GM13976 (cell line): ENCODE data around the gene KCNK16.

Experiments used
- DNase-seq: peaks from one replicate; pipeline ENCODE4 v3.0.0; 2012; ENCODE audit warnings: low spot score
- in situ Hi-C: fragments of 300-500 bp; cut with MboI; formaldehyde crosslinking; loops from one replicate; pipeline ENCODE4 v1.12.0; 2022; ENCODE audit warnings: low sequenced_read_pairs, mixed read lengths, inconsistent platforms; ENCODE audit not compliant: unreplicated experiment
- TF ChIP-seq, protein P1 (sequence below): IDR thresholded peaks from 2 replicates; pipeline ENCODE4 v1.5.1; 2012; ENCODE audit warnings: borderline replicate concordance, mild to moderate bottlenecking; ENCODE audit not compliant: insufficient read depth; ENCODE audit errors: extremely low read depth, missing control alignments, control extremely low read depth

Gene KCNK16

DNA sequence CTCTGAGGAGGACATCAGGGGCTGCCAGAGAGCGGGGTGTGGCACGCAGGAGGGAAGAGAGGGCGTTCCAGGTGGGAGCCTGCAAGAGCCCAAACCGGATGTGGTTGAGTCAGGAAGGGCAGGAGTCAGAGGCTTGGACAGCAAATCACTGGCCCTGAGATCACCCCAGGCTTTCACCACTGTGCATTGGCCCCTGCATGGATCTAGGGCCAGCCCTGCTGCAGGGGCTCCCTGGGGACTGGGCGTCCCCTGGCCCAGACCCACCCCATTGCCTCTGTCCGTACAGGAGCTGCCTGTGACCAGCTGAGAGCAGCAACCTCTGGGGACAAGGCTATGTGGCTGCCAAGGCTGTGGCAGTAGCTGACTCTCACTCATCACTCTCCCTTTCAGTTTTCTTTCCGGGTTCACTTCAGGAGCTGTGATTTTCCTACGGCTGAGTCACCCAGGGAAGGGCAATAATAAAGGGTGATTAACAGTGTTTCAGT, 42.2 kb downstream of the KCNK16 start:
- DNase-seq, result no peak
- in situ Hi-C loops, result no loop called here
- TF ChIP-seq, protein P1, sequence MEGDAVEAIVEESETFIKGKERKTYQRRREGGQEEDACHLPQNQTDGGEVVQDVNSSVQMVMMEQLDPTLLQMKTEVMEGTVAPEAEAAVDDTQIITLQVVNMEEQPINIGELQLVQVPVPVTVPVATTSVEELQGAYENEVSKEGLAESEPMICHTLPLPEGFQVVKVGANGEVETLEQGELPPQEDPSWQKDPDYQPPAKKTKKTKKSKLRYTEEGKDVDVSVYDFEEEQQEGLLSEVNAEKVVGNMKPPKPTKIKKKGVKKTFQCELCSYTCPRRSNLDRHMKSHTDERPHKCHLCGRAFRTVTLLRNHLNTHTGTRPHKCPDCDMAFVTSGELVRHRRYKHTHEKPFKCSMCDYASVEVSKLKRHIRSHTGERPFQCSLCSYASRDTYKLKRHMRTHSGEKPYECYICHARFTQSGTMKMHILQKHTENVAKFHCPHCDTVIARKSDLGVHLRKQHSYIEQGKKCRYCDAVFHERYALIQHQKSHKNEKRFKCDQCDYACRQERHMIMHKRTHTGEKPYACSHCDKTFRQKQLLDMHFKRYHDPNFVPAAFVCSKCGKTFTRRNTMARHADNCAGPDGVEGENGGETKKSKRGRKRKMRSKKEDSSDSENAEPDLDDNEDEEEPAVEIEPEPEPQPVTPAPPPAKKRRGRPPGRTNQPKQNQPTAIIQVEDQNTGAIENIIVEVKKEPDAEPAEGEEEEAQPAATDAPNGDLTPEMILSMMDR, result no peak

DNA sequence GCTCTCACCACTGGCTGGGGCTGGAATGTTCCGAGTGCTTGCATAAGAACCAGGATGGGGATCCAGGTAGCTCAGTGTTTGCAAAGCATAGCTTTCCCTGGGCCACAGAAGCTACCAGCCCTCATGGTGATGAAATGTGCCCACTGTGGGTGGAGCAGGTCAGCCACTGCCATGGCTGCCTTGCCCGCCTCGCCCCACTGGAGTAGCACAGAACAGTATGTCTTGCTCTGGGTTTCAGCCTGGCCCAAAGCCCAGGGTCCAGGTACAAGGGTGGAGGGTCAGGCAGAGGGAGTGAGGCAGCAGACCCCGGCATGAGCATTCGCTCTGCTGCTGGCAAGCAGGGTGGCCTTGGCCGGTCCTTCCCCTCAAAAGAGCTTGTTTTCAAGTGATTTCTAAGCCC, 43.0 kb downstream of the KCNK16 start:
- TF ChIP-seq, protein P1, result no peak

DNA sequence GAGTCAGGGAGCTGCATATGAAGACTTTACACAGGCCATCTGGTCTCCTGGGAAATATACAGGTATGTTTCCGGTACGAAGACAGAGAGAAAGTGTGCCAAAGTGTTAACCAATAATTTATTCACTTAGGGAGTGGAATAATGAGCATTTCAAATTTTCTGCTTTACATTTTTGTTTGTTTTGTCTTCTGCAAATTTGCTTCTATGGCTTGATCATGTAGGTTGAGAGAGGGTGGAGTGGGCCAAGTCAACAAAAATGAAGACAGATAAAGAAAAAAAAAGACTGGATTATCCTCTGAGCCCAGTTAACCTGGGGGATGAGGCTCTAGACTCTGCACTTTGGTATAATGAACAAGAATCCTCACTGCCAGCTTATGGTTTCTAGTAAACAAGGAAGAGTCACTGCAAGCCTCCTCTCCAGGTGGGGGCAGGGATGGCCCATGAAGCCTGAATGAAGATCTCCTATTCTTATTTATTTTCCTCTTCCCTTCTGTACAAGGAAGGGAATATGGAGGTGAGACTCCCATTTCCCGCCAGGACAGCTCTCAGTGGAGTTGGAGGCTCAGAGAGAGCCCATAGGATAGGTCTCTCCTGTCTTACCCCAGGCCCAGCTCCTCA, 46.0 kb downstream of the KCNK16 start:
- TF ChIP-seq, protein P1, result no peak
- in situ Hi-C loops, result no loop called here
- DNase-seq, result no peak

More for the DNA sequence above, 43.0 kb downstream of the KCNK16 start:
- DNase-seq, result no peak
- in situ Hi-C loops, result no loop called here

DNA sequence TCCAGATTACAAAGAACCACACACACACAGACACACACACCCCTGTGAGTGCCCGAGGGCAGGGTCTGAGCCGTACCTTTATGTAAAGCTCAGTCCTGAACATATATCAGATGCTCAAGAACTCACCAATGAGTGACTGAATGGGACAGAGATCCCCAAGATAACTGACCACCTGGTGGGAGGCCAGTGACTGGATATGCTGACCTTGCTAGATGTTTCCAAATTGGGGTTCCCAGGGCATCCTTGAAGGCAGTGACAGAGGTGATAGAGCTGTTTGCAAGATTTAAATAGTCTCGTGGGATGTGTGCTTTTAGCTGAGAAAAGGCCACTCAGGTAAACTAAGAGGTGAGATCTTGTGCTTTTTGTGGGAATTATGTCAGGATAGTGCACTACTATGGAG, 47.6 kb downstream of the KCNK16 start:
- no peak for DNase-seq
- TF ChIP-seq, protein P1, result no peak
- in situ Hi-C loops, result no loop called here

DNA sequence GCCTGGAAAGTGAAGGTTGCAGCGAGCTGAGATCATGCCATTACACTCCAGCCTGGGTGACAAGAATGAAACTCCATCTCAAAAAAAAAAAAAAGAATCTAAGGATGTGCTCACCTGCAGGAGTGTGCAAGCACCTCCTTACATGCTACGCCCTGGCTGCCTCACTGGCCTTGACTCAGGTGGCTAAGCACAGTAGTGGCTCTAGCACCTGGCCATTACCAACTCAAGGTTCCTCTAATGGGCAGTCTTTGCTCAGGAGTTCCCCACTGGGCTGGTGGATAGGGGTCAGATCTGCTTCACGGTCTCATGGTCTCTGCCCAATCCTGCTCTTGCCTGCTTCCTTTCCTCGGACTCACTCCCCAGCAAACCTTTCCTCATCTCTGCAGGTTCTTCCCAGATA, 48.0 kb downstream of the KCNK16 start:
- DNase-seq, result no peak
- TF ChIP-seq, protein P1, result no peak
- in situ Hi-C loops, result no loop called here

DNA sequence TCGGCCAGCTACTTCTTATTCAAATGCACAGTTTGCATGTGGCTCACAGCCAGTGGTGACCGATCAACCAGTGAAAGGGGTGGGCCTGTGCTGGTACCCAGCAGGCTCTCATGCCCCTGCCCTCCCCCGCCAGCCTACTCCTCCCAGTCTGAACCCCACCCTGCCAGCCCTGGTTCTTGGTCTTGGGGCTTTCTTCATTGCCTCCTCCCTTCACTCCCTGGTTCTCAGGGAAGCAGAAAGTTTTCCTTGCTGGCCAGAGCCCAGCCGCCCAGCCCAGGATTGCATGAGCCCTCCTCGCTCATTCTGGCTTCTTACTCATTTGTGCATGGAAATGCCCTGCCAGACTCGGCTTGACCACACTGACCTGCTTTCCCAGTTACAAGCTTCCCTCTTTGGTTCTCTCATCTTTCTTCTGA, 49.1 kb downstream of the KCNK16 start:
- DNase-seq, result no peak
- in situ Hi-C loops, result no loop called here
- TF ChIP-seq, protein P1, result no peak

DNA sequence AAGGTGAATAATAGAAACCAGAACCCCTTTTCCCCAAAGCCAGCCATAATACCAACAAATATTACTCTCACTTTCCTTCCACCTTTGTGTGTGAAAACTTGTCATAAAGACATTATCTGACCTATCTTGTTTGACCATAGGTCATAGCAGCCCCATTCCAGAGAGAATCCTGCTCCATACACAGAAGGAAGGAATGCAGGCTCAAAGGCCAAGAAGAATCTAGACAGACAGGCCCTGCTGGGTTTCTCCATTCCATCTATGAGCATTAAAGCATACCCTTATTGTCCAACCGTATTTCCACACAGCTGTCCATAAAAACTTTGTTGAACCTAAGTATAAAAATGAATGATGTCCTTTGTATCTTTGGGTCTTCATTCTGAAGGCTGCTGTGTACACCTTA, 52.5 kb downstream of the KCNK16 start:
- in situ Hi-C loops, result no loop called here
- TF ChIP-seq, protein P1, result no peak
- no peak for DNase-seq
